Measurements from ENCODE around the gene DIAPH3. TPM values are rescaled to one million over a fixed set of nuclear protein-coding genes. Genes with fewer than 3 reads are reported as not detected.

DIAPH3 gene
- total and polyA plus RNA-seq, 8 donors: 3.3 to 19.1 (median 10.6) TPM

DNA sequence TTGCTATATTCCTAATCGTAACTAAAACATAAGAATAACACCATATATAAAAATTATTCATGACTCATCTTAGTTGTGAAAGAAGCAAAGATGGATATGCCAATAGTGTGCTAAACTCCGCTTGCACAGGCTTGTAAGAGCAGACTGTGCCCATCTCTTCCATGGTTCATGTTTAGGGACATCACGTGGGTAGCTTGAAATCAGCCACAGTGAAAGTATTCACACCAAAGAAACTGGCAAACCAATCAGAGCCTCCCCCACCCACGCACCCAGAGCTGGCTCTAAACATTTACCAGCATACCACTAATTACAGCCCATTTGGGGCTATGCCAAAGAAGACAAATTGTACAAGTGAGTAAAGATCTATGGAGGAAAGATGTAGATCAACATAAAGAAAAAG lies 147.5 kb downstream of the DIAPH3 start:
- no peak for DNase-seq
- no peaks in the 10 kb centered on the region for H3K36me3 ChIP-seq
- TF ChIP-seq, protein P1, sequence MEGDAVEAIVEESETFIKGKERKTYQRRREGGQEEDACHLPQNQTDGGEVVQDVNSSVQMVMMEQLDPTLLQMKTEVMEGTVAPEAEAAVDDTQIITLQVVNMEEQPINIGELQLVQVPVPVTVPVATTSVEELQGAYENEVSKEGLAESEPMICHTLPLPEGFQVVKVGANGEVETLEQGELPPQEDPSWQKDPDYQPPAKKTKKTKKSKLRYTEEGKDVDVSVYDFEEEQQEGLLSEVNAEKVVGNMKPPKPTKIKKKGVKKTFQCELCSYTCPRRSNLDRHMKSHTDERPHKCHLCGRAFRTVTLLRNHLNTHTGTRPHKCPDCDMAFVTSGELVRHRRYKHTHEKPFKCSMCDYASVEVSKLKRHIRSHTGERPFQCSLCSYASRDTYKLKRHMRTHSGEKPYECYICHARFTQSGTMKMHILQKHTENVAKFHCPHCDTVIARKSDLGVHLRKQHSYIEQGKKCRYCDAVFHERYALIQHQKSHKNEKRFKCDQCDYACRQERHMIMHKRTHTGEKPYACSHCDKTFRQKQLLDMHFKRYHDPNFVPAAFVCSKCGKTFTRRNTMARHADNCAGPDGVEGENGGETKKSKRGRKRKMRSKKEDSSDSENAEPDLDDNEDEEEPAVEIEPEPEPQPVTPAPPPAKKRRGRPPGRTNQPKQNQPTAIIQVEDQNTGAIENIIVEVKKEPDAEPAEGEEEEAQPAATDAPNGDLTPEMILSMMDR (IDR thresholded peaks at IDR 0.05): no peak
- H3K4me1 ChIP-seq: peaks cover 0 to 4% of the 10 kb centered on the region in 2 donors
- ATAC-seq: no peak
- no peaks in the 10 kb centered on the region for H3K9me3 ChIP-seq
- H3K4me3 ChIP-seq: no peak overlapping the region
- no peak overlapping the region for H3K27ac ChIP-seq
- intact Hi-C loops (cut with DNase I): no loop called here
- H3K27me3 ChIP-seq: no peaks in the 10 kb centered on the region

DNA sequence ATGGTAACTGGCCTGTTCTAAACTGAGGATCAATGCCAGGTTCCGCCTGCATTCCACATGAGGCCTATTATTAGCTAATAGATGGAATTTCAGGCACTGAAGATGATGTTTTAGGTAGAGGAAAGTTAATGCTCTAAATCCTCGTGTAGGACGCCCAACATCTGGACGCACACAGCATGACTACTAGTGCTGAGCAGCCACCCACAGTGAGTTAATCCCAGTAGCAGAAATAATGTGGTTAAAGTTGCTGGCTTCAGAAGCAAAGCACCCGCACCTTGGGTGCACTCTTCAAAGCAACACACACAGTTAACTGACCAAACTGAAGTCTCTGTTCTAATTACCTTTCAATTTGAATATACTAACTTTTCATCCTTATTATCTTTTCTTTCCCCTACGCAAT lies 150.6 kb downstream of the DIAPH3 start:
- Histone ChIP-seq H3K9me3 (no peaks in the 10 kb centered on the region), H3K27ac (no peak overlapping the region), H3K4me1 (no peaks in the 10 kb centered on the region), H3K4me3 (no peak overlapping the region), H3K36me3 (no peaks in the 10 kb centered on the region), H3K27me3 (no peaks in the 10 kb centered on the region)
- intact Hi-C loops (cut with DNase I): no loop called here
- TF ChIP-seq, protein P1 (IDR thresholded peaks at IDR 0.05): no peak
- ATAC-seq: no peak
- DNase-seq: no peak

DNA sequence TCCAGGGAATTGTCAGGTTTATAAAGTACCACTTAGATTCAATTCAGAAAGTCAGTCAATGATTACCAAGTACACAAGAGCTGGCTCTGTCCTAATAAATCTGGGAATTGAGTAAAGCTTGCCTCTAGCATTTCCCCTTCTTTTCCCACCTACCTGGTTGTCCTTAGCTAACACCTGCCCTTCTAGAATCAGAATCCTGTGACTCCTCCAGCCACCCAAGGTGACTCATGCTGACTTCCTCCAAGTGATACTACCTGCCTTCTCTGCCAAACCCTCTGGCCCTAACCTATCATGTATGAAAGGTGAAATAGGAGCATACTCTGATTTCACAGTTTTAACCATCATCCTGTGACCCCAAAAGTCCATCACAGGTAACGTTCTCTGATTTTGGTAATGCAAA lies 151.2 kb downstream of the DIAPH3 start:
- Histone ChIP-seq H3K4me3 (no peak overlapping the region), H3K4me1 (no peaks in the 10 kb centered on the region), H3K27ac (peak overlapping the region in 1 of 2 donors; percentile 34), H3K27me3 (no peaks in the 10 kb centered on the region), H3K9me3 (no peaks in the 10 kb centered on the region), H3K36me3 (no peaks in the 10 kb centered on the region)
- intact Hi-C loops (cut with DNase I): no loop called here
- DNase-seq: peak in 1 of 4 donors; percentile 34
- TF ChIP-seq, protein P1 (IDR thresholded peaks at IDR 0.05): no peak
- peak; percentile 96 for ATAC-seq

DNA sequence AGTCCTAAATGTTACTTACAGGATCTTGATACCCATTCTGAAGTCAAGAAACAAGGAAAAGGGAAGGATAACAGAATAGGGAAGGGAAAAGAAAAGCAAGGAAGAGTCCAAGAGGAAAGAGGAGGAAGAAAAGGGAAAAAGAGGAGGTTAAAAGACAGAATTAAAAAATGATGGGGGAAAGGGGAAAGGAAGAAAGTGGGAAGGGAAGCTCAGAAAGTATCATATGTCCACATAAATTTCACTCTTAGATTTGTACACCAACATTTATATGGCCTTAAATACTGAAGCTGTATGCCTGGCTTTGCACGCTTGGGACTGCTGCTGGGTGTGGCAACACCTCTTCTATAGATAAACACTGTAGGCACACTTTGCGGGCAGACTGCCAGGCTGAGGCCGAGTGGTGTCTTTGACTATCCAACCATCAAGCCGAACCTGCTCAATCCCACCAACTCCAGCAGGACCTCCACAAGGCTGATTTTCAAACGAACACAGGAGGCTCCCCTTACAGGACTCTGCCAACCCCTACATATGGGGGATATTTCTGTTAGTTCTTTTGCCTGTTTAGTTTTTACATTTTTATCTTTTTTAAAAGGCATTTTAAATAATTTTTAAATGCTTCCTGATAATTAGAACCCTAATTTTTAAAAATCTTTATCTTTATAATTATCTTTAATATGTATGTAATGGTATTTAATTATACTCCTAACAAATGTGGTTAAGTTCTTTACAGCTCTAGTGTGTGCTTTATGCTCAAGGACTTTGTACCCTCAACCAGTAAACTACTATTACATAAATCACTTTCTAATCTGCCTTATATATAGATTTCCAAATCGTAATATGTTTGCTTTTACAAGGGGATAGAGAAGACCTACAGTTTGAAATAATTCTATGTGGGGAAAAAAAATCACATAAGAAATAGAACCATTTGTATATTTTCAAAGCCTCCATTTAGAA lies 154.2 kb downstream of the DIAPH3 start:
- intact Hi-C loops (cut with DNase I): no loop called here
- no peaks in the 10 kb centered on the region for H3K4me1 ChIP-seq
- no peak overlapping the region for H3K4me3 ChIP-seq
- H3K36me3 ChIP-seq: no peaks in the 10 kb centered on the region
- TF ChIP-seq, protein P1 (IDR thresholded peaks at IDR 0.05): no peak
- peak; percentile 26 for ATAC-seq
- no peaks in the 10 kb centered on the region for H3K9me3 ChIP-seq
- peak in 2 of 4 donors; percentile 5 to 48 for DNase-seq
- no peaks in the 10 kb centered on the region for H3K27me3 ChIP-seq
- no peak overlapping the region for H3K27ac ChIP-seq

DNA sequence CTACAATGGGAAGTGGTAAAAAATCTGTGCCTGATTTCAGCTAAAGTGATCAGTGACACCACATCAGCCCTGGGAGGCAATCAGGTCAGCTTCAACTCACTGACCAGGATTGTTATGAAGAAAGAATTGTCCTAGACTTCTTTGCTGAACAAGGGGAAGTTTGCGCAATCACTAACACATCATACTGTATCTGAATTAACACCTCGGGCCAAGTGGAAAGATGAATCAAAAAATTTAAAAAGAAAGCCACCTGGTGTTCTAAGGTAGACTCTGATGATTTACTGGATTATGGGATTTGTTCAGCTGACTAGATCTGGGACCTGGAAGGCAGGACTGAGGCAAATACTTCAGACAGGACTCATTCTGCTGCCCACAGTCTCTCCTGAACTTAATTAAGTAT lies 161.8 kb downstream of the DIAPH3 start:
- no peaks in the 10 kb centered on the region for H3K4me1 ChIP-seq
- TF ChIP-seq, protein P1 (IDR thresholded peaks at IDR 0.05): no peak
- H3K4me3 ChIP-seq: no peak overlapping the region
- no peak overlapping the region for H3K27ac ChIP-seq
- H3K36me3 ChIP-seq: no peaks in the 10 kb centered on the region
- no peaks in the 10 kb centered on the region for H3K27me3 ChIP-seq
- intact Hi-C loops (cut with DNase I): no loop called here
- ATAC-seq (no peak), DNase-seq (no peak)
- no peaks in the 10 kb centered on the region for H3K9me3 ChIP-seq

Measured in left lung (tissue), 10 donors.